NB4 (cell line): ENCODE data around the gene KLK8.

Experiments used
- CTCF ChIP-seq: IDR thresholded peaks from one replicate; pipeline ENCODE4 v1.5.1; 2012; ENCODE audit warnings: low read depth, low read length
- MAX ChIP-seq: IDR thresholded peaks from 2 replicates; pipeline ENCODE4 v1.6.1; 2011; ENCODE audit warnings: low read depth, low read length
- MYC ChIP-seq: IDR thresholded peaks from 2 replicates; pipeline ENCODE4 v1.6.1; 2011; ENCODE audit warnings: low read depth, low read length
- POLR2A ChIP-seq: IDR thresholded peaks from 2 replicates; pipeline ENCODE4 v1.6.1; 2011; ENCODE audit warnings: mild to moderate bottlenecking; ENCODE audit not compliant: insufficient read length; ENCODE audit errors: extremely low read depth

DNA sequence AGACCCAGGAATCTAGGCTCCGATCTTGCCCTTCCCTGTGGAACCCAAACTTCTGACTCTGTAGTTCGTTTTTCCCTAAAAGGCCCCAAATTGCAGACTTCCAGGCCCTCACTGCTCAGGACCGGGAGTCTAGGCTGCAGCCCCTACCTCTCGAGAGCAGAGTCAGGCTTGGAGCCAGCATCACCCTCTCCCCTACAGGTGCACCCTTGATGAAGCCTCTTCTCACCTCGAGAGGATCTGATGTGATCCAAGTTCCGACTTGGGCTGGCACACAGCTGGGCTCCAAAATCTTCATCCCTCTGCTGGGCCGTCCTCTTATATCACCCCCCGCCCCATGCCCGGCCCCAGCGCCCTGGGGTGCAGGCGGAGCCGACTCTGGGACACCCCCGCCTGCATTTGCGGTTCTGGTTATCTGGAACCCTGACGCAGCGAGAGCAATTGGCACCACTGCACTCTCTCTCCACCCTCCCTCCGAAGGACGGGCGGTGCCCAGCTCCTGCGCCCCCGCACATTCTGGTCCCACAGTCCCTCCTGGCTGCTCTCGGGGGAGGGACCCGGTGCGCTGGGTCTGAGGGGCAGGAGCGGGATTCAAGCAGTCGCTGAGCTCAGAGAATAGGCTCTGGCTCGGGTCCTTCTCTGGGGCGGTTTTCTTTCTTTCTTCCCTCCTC, 17.6 kb downstream of the KLK8 start, which contains the start of gene KLK7:
- TF ChIP-seq CTCF (no peak), POLR2A (no peak), MAX (no peak), MYC (no peak)
